Panc1 (cell line): Measurements from ENCODE around the gene CAD.

Source experiments
- CTCF ChIP-seq: fragments of 450-650 bp; IDR thresholded peaks from 2 replicates; pipeline ENCODE4 v1.5.1; 2017; ENCODE audit warnings: mild to moderate bottlenecking
- SIN3A ChIP-seq: IDR thresholded peaks from 2 replicates; pipeline ENCODE4 v1.6.1; 2012; ENCODE audit warnings: low read depth, mild to moderate bottlenecking, low read length, moderate library complexity, borderline replicate concordance; ENCODE audit not compliant: insufficient read depth

GRCh38 chr2:27236136-27236535 is 19.0 kb downstream of the CAD start:
- TF ChIP-seq CTCF = no peak
- no peak for TF ChIP-seq SIN3A
